CD4-positive, alpha-beta memory T cell (primary cell): ENCODE data around the gene ZFAND2A. TPM values are rescaled to one million over a fixed set of nuclear protein-coding genes. Genes with fewer than 3 reads are reported as not detected.

Experiments
- CTCF ChIA-PET: fragments of 350-600 bp; sonication (Branson Sonifier 250); formaldehyde crosslinking; loops from one replicate; lab custom pipeline; 2021; ENCODE audit warnings: inconsistent platforms; ENCODE audit not compliant: partially characterized antibody; lab: Charles Lee
- POLR2A ChIA-PET: fragments of 350-600 bp; sonication (Branson Sonifier 250); formaldehyde crosslinking; loops from one replicate; lab custom pipeline; 2021; ENCODE audit not compliant: partially characterized antibody; lab: Charles Lee
- DNase-seq, 5 donors: peaks; one replicate each; pipeline versions ENCODE4 v3.0.0 to v3.0.0-alpha.2; 2020 to 2022; ENCODE audit warnings: mixed read lengths in 1 of 5
- H3K27ac ChIP-seq: one replicate; pipeline ENCODE4 v1.7.0; 2013; ENCODE audit warnings: low read depth, low read length
- H3K27me3 ChIP-seq: 2 replicates; pipeline ENCODE4 v1.7.0; 2013; ENCODE audit warnings: mild to moderate bottlenecking, low read length, moderate library complexity; ENCODE audit not compliant: insufficient read depth
- H3K36me3 ChIP-seq: 2 replicates; pipeline ENCODE4 v1.7.0; 2013; ENCODE audit warnings: mild to moderate bottlenecking, low read length, moderate library complexity; ENCODE audit not compliant: insufficient read depth
- H3K4me1 ChIP-seq: 2 replicates; pipeline ENCODE4 v1.7.0; 2013; ENCODE audit warnings: mild to moderate bottlenecking, low read length, moderate library complexity; ENCODE audit not compliant: insufficient read depth
- H3K4me3 ChIP-seq, 2 donors: one replicate each; pipeline ENCODE4 v1.7.0; 2013; ENCODE audit warnings: low read length in 2 of 2, mild to moderate bottlenecking in 1 of 2
- H3K9me3 ChIP-seq, 2 donors: one replicate each; pipeline ENCODE4 v1.7.0; 2013; ENCODE audit warnings: low read length in 2 of 2, control low read depth in 1 of 2; ENCODE audit not compliant: control insufficient read depth in 1 of 2
- H3K27ac Mint-ChIP-seq, 7 donors: one replicate each; pipeline ENCODE4 v1.8.0; 2020 to 2021; ENCODE audit warnings: mixed read lengths in 7 of 7, mild to moderate bottlenecking in 6 of 7, inconsistent platforms in 3 of 7, moderate library complexity in 3 of 7
- H3K27me3 Mint-ChIP-seq, 2 donors: one replicate each; pipeline ENCODE4 v1.8.0; 2020 to 2021; ENCODE audit warnings: mixed read lengths in 2 of 2
- H3K36me3 Mint-ChIP-seq, 2 donors: one replicate each; pipeline ENCODE4 v1.8.0; 2020 to 2021; ENCODE audit warnings: mixed read lengths in 2 of 2, inconsistent platforms in 1 of 2, mild to moderate bottlenecking in 1 of 2
- H3K4me1 Mint-ChIP-seq, 4 donors: one replicate each; pipeline ENCODE4 v1.8.0; 2020 to 2021; ENCODE audit warnings: mixed read lengths in 4 of 4, mild to moderate bottlenecking in 1 of 4
- H3K4me3 Mint-ChIP-seq, 8 donors: one replicate each; pipeline ENCODE4 v1.8.0; 2020 to 2021; ENCODE audit warnings: mixed read lengths in 8 of 8, mild to moderate bottlenecking in 7 of 8, moderate library complexity in 6 of 8, inconsistent platforms in 3 of 8
- H3K9me3 Mint-ChIP-seq, 8 donors: one replicate each; pipeline ENCODE4 v1.8.0; 2020 to 2021; ENCODE audit warnings: mixed read lengths in 8 of 8, mild to moderate bottlenecking in 5 of 8, inconsistent platforms in 3 of 8, moderate library complexity in 1 of 8
- intact Hi-C: fragments of 100-400 bp; cut with micrococcal nuclease; formaldehyde crosslinking; loops from one replicate; pipeline ENCODE4 v1.15.1; 2023
- polyA plus RNA-seq, 2 donors: library from polyadenylated mRNA; unstranded; fragments of 300-500 nt; fragmentation: Illumina TruSeq; gene quantifications; one replicate each; pipeline ENCODE4 v1.2.3, GENCODE V29; 2021
- total RNA-seq, 2 experiments: library from RNA; stranded (reverse); gene quantifications; one replicate each; pipeline ENCODE4 v1.2.3, GENCODE V29; 2021

The ZFAND2A gene
- total and polyA plus RNA-seq, 4 experiments from 2014 or later: 30.9 to 60.7 (median 37.1) TPM

DNA sequence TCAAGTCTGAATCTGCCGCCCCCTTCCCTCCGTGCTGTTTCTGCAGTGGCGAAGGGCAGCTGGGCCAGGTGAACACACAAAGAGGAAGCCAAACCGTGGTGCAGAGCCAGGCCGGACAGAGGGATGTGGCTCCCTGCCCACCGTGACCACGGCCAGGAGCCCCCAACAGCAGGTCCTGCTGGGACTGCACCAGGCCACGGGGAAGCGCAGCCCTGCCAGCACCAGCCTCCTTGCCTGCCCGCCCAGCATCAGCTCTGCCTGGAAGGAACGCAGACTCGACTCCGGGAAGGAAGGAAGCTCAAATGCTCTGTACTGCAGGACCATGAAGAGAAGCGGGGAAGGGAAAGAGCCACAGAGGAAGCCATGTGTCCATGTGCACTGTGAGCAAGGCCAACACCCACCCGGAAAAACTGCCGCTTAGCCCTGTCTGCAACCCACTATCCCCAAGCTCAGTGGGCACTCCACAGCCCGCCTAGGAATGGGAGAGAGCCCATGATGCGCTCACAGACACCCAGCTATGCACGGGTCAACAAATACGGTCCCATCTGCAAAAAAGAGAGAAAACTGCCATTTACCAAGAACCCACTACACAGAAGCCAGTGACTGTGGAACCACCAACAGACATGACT lies 53.1 kb downstream of the ZFAND2A start:
- H3K4me1 ChIP-seq: peaks cover 13% of the 10 kb centered on the region
- POLR2A ChIA-PET: no interaction called here
- CTCF ChIA-PET: no interaction called here
- Mint-ChIP-seq H3K4me1 (peaks cover 7 to 20% (median 11%) of the 10 kb centered on the region in 4 donors), H3K27me3 (no peaks in the 10 kb centered on the region), H3K27ac (peak overlapping the region in 1 of 7 donors; percentile 22), H3K4me3 (no peak overlapping the region), H3K36me3 (no peaks in the 10 kb centered on the region), H3K9me3 (no peaks in the 10 kb centered on the region)
- intact Hi-C loops: no loop called here
- no peaks in the 10 kb centered on the region for H3K36me3 ChIP-seq
- no peaks in the 10 kb centered on the region for H3K9me3 ChIP-seq
- no peak overlapping the region for H3K4me3 ChIP-seq
- H3K27me3 ChIP-seq: no peaks in the 10 kb centered on the region
- DNase-seq: no peak
- H3K27ac ChIP-seq: no peak overlapping the region

GRCh38 chr7:1106063-1106792 lies 53.8 kb downstream of the ZFAND2A start:
- intact Hi-C loops: no loop called here
- no peak overlapping the region for H3K27ac Mint-ChIP-seq

DNA sequence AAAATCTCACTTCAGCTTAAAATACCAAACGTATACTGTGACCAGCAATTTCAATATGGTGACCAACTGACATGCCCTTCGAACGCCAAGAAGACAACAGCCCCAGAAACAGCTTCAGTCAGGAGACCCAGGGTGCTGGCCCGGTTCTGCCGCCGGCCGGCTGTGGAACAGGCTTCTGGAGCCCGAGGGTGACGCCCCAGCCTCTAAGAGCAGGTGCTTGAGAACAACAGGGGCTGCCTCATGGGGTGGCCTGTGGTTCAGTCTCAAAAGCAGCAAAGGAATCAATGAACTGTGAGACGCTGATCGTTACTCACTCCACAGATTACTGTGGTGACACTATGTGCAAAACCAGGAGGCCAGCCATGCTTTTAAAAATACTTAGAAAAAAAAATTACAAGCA lies 54.8 kb downstream of the ZFAND2A start:
- Histone ChIP-seq H3K27me3 (no peaks in the 10 kb centered on the region), H3K27ac (no peak overlapping the region), H3K4me3 (no peak overlapping the region), H3K4me1 (peaks cover 13% of the 10 kb centered on the region), H3K9me3 (no peaks in the 10 kb centered on the region), H3K36me3 (no peaks in the 10 kb centered on the region)
- peaks cover 7 to 20% (median 11%) of the 10 kb centered on the region in 4 donors for H3K4me1 Mint-ChIP-seq
- no peak for DNase-seq
- intact Hi-C loops: no loop called here
- H3K27me3 Mint-ChIP-seq: no peaks in the 10 kb centered on the region
- H3K9me3 Mint-ChIP-seq: no peaks in the 10 kb centered on the region
- no peak overlapping the region for H3K4me3 Mint-ChIP-seq
- ChIA-PET POLR2A (no interaction called here), CTCF (interaction anchor here (1.3 kb wide), 2 partner anchors 9 to 19 kb away, joined by 3 to 5 read pairs; no protein-coding TSS in a partner anchor)
- no peak overlapping the region for H3K27ac Mint-ChIP-seq
- no peaks in the 10 kb centered on the region for H3K36me3 Mint-ChIP-seq

More at GRCh38 chr7:1106063-1106792, 53.8 kb downstream of the ZFAND2A start:
- Mint-ChIP-seq H3K27me3 (no peaks in the 10 kb centered on the region), H3K4me1 (peaks cover 7 to 20% (median 11%) of the 10 kb centered on the region in 4 donors), H3K4me3 (no peak overlapping the region), H3K9me3 (no peaks in the 10 kb centered on the region), H3K36me3 (no peaks in the 10 kb centered on the region)
- Histone ChIP-seq H3K27me3 (no peaks in the 10 kb centered on the region), H3K27ac (no peak overlapping the region), H3K4me3 (no peak overlapping the region), H3K4me1 (peaks cover 13% of the 10 kb centered on the region), H3K36me3 (no peaks in the 10 kb centered on the region), H3K9me3 (no peaks in the 10 kb centered on the region)
- CTCF ChIA-PET: no interaction called here
- POLR2A ChIA-PET: no interaction called here
- DNase-seq: no peak

- Histone ChIP-seq H3K36me3 (no peaks in the 10 kb centered on the region), H3K9me3 (no peaks in the 10 kb centered on the region), H3K4me3 (no peak overlapping the region), H3K4me1 (peaks cover 13% of the 10 kb centered on the region), H3K27me3 (no peaks in the 10 kb centered on the region), H3K27ac (no peak overlapping the region)
- Mint-ChIP-seq H3K9me3 (no peaks in the 10 kb centered on the region), H3K27me3 (no peaks in the 10 kb centered on the region), H3K27ac (peak overlapping the region in 1 of 7 donors; percentile 43), H3K36me3 (peaks cover 0 to under 1% of the 10 kb centered on the region in 2 donors), H3K4me3 (no peak overlapping the region), H3K4me1 (peaks cover 7 to 20% (median 11%) of the 10 kb centered on the region in 4 donors)
- POLR2A ChIA-PET: no interaction called here
- intact Hi-C loops: no loop called here
- CTCF ChIA-PET: interaction anchor here (0.7 to 1.3 kb wide), 3 partner anchors 8 to 71 kb away, joined by 3 to 5 read pairs (median 3); no protein-coding TSS in a partner anchor
- DNase-seq: no peak
These were observed 55.3 kb downstream of the ZFAND2A start for GRCh38 chr7:1104516-1105179.

DNA sequence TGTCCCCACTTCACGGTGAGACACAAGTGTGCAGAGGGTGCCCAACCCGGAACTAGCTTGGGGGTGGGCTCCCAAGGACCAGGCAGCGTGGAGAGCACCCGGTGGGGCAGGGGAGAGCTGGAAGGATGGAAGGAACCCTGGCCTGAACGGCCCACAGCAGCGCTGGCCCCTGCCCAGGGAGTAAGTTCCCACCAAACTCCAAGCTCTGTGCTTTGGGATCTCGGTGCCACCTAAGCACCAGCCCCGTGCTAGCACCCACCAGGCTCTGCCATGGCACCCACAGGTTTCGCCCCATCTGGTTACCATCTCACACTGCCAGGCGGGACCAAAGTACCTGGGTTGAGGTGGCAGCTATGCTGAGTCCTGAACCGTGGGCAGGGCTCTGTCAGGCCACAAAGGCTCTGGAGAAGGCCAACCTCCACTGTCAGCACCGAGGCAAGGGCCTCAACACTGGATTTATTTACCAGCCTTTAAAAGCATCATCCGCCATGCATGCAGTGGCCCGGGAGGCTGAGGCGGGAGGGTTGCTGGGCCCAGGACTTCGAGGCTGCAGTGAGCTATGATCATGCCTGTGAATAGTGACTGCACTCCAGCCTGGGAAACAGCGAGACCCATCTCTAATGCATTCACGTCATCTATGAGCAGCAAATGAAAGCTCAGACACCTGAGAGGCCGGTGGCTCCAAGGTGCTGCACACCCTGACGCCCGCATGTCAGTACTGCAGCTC lies 56.0 kb downstream of the ZFAND2A start:
- Mint-ChIP-seq H3K27me3 (no peaks in the 10 kb centered on the region), H3K4me3 (peak overlapping the region; percentile 36 to 76 (median 66)), H3K4me1 (peaks cover 7 to 20% (median 11%) of the 10 kb centered on the region in 4 donors), H3K9me3 (no peaks in the 10 kb centered on the region), H3K27ac (peak overlapping the region in 1 of 7 donors; percentile 78), H3K36me3 (peaks cover 0 to 6% of the 10 kb centered on the region in 2 donors)
- H3K27ac ChIP-seq: no peak overlapping the region
- no peaks in the 10 kb centered on the region for H3K36me3 ChIP-seq
- H3K4me1 ChIP-seq: peaks cover 13% of the 10 kb centered on the region
- intact Hi-C loops: no loop called here
- CTCF ChIA-PET: interaction anchor here (0.7 to 1.3 kb wide), 3 partner anchors 8 to 71 kb away, joined by 3 to 5 read pairs (median 3); no protein-coding TSS in a partner anchor
- POLR2A ChIA-PET: no interaction called here
- H3K4me3 ChIP-seq: no peak overlapping the region
- no peaks in the 10 kb centered on the region for H3K27me3 ChIP-seq
- DNase-seq: no peak
- no peaks in the 10 kb centered on the region for H3K9me3 ChIP-seq

- H3K27ac ChIP-seq: no peak overlapping the region
- H3K36me3 ChIP-seq: no peaks in the 10 kb centered on the region
- no peaks in the 10 kb centered on the region for H3K9me3 ChIP-seq
- intact Hi-C loops: no loop called here
- Mint-ChIP-seq H3K27me3 (no peaks in the 10 kb centered on the region), H3K9me3 (no peaks in the 10 kb centered on the region), H3K4me1 (peaks cover 7 to 20% (median 11%) of the 10 kb centered on the region in 4 donors), H3K27ac (peak overlapping the region in 5 of 7 donors; percentile 43 to 81 (median 55)), H3K4me3 (peak overlapping the region; percentile 36 to 76 (median 66)), H3K36me3 (peaks cover 1 to 9% of the 10 kb centered on the region in 2 donors)
- DNase-seq: no peak
- H3K4me3 ChIP-seq: no peak overlapping the region
- ChIA-PET POLR2A (no interaction called here), CTCF (interaction anchor here (0.8 kb wide), 1 partner anchor 110 kb away, joined by 4 read pairs; no protein-coding TSS in a partner anchor)
- H3K4me1 ChIP-seq: peaks cover 13% of the 10 kb centered on the region
- no peaks in the 10 kb centered on the region for H3K27me3 ChIP-seq
These were observed 56.8 kb downstream of the ZFAND2A start for GRCh38 chr7:1103009-1103788.
